Measurements from ENCODE around the gene CBL.

CBL gene

DNA sequence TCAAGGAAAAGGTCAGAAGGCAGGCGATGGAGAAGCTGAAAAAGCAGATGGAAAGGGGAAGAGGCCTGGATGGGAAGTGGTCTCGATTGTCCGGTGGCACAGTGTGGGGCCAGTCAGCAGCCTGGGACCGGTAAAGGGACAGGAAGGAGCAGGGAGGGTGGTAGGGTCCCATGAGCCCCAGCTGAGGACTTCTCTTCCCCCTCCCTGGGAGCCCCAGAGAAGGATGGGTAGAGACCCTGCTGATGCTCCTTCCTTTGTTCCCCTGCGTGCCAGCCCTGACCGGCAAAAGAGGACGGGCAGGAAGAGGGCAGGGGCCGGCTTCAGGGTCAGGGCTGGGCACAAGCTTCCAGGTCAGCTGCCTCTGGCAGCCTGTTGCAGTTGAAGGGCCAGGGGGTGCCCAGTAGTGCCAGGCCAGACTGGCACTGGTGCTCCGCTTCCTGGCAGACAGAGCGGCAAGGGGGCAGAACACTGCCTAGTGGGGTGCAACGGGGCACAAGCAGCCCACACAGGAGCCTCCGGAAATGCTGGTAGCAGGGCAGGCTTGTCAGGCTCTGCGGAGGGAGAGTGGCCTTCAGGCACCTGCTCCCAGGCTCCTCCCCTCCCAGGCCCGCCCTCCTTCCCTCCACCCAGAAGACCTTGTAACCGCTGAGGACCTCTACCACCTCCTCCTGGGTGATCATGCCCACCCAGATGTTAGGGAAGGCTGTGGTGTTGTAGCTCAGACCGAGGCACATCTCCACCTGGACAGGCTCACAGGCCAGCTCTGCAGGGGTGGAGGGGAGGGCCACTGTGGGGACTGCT lies 135.3 kb downstream of the CBL start:
- TF ChIP-seq CEBPB (IDR thresholded peaks at IDR 0.05) (no peak), YY1 (IDR thresholded peaks at IDR 0.05; ENCODE audit: low read depth) (no peak), ZBTB7A (IDR thresholded peaks at IDR 0.05; ENCODE audit: low read depth) (no peak), TEAD4 (IDR thresholded peaks at IDR 0.05) (no peak), CREB1 (IDR thresholded peaks at IDR 0.05; ENCODE audit: low read depth) (no peak), TAF1 (IDR thresholded peaks at IDR 0.05; ENCODE audit: low read depth) (no peak), EP300 (IDR thresholded peaks at IDR 0.05; ENCODE audit: borderline replicate concordance) (no peak), NFIC (IDR thresholded peaks at IDR 0.05) (no peak), RAD21 (IDR thresholded peaks at IDR 0.05; ENCODE audit: low read depth) (no peak), TCF12 (IDR thresholded peaks at IDR 0.05; ENCODE audit: low read depth) (no peak)
- TF ChIP-seq, protein P1, sequence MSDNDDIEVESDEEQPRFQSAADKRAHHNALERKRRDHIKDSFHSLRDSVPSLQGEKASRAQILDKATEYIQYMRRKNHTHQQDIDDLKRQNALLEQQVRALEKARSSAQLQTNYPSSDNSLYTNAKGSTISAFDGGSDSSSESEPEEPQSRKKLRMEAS (IDR thresholded peaks at IDR 0.05), result no peak
- TF ChIP-seq, protein P2, sequence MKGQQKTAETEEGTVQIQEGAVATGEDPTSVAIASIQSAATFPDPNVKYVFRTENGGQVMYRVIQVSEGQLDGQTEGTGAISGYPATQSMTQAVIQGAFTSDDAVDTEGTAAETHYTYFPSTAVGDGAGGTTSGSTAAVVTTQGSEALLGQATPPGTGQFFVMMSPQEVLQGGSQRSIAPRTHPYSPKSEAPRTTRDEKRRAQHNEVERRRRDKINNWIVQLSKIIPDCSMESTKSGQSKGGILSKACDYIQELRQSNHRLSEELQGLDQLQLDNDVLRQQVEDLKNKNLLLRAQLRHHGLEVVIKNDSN (IDR thresholded peaks at IDR 0.05), result no peak

DNA sequence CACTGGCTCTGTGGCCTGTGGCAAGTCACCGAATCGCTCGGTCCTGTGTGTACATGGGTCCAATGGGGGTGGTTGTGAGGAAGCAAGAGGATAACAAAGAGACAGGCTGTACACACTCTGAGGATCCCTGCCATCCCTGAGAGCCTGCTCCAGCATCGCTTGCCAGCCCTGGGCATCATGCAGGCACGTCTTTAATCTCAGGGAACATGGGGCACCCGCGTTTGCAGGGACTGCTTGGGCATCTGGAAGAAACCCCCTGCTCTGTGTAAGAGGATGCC lies 135.8 kb downstream of the CBL start:
- TF ChIP-seq, protein P1 (IDR thresholded peaks at IDR 0.05), result no peak
- TF ChIP-seq, protein P2 (IDR thresholded peaks at IDR 0.05), result no peak
- TF ChIP-seq RAD21 (IDR thresholded peaks at IDR 0.05; ENCODE audit: low read depth), result no peak
- no peak for TF ChIP-seq EGR1 (IDR thresholded peaks at IDR 0.05)
- TF ChIP-seq, protein P3, sequence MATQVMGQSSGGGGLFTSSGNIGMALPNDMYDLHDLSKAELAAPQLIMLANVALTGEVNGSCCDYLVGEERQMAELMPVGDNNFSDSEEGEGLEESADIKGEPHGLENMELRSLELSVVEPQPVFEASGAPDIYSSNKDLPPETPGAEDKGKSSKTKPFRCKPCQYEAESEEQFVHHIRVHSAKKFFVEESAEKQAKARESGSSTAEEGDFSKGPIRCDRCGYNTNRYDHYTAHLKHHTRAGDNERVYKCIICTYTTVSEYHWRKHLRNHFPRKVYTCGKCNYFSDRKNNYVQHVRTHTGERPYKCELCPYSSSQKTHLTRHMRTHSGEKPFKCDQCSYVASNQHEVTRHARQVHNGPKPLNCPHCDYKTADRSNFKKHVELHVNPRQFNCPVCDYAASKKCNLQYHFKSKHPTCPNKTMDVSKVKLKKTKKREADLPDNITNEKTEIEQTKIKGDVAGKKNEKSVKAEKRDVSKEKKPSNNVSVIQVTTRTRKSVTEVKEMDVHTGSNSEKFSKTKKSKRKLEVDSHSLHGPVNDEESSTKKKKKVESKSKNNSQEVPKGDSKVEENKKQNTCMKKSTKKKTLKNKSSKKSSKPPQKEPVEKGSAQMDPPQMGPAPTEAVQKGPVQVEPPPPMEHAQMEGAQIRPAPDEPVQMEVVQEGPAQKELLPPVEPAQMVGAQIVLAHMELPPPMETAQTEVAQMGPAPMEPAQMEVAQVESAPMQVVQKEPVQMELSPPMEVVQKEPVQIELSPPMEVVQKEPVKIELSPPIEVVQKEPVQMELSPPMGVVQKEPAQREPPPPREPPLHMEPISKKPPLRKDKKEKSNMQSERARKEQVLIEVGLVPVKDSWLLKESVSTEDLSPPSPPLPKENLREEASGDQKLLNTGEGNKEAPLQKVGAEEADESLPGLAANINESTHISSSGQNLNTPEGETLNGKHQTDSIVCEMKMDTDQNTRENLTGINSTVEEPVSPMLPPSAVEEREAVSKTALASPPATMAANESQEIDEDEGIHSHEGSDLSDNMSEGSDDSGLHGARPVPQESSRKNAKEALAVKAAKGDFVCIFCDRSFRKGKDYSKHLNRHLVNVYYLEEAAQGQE (IDR thresholded peaks at IDR 0.05; ENCODE audit: low read depth), result no peak
- TF ChIP-seq YY1 (IDR thresholded peaks at IDR 0.05; ENCODE audit: low read depth), result no peak
- no peak for TF ChIP-seq NFIC (IDR thresholded peaks at IDR 0.05)
- TF ChIP-seq TCF12 (IDR thresholded peaks at IDR 0.05; ENCODE audit: low read depth), result no peak
- no peak for TF ChIP-seq FOXM1 (IDR thresholded peaks at IDR 0.05; ENCODE audit: borderline replicate concordance, low read depth)
- no peak for TF ChIP-seq ZBTB7A (IDR thresholded peaks at IDR 0.05; ENCODE audit: low read depth)
- no peak for TF ChIP-seq EP300 (IDR thresholded peaks at IDR 0.05; ENCODE audit: borderline replicate concordance)
- no peak for TF ChIP-seq CREB1 (IDR thresholded peaks at IDR 0.05; ENCODE audit: low read depth)
- no peak for TF ChIP-seq TEAD4 (IDR thresholded peaks at IDR 0.05)
- no peak for TF ChIP-seq TAF1 (IDR thresholded peaks at IDR 0.05; ENCODE audit: low read depth)
- no peak for TF ChIP-seq CEBPB (IDR thresholded peaks at IDR 0.05)

DNA sequence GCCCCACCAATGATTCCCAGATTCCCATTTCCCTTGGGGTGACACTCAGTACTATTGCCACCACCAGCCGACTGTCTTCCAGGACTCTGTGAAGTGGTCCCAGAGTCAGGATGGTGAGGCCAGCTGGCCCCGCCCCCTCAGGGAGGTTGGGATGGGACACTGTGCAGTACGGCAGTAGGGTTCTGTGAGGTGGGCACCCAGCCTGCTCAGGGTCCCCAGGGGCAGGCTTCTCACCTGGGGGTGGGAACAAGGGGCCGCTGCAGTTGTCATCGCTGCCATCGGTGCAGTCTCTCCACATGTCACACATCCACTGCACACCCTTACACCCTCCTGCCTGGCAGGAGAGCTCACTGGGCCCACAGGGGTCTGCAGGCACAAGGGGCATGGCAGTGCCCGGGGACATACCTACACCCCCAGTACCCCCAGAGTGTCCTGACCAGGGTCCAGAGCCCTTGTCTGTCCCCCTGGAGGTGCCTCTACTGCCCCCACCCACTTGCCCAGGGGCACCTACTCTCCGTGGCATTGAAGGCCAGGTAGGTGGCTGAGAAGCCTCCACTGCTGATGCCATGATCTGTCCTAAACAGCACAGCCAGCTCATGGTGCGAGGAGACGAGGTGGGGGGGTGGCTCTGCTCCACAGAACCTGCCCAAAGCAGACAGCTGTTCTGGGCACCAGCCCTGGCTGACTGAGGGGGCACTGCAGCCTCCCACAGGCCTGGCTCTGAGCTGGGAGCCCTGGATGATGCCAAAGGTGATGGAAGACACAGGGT lies 136.4 kb downstream of the CBL start:
- TF ChIP-seq, protein P2 (IDR thresholded peaks at IDR 0.05), result no peak
- TF ChIP-seq EP300 (IDR thresholded peaks at IDR 0.05; ENCODE audit: borderline replicate concordance) (no peak), RAD21 (IDR thresholded peaks at IDR 0.05; ENCODE audit: low read depth) (no peak), EGR1 (IDR thresholded peaks at IDR 0.05) (no peak), TCF12 (IDR thresholded peaks at IDR 0.05; ENCODE audit: low read depth) (no peak), ZBTB7A (IDR thresholded peaks at IDR 0.05; ENCODE audit: low read depth) (no peak), TAF1 (IDR thresholded peaks at IDR 0.05; ENCODE audit: low read depth) (no peak), CEBPB (IDR thresholded peaks at IDR 0.05) (no peak), NFIC (IDR thresholded peaks at IDR 0.05) (no peak), CREB1 (IDR thresholded peaks at IDR 0.05; ENCODE audit: low read depth) (no peak)
- TF ChIP-seq, protein P1 (IDR thresholded peaks at IDR 0.05), result no peak
- TF ChIP-seq, protein P3 (IDR thresholded peaks at IDR 0.05; ENCODE audit: low read depth), result no peak

DNA sequence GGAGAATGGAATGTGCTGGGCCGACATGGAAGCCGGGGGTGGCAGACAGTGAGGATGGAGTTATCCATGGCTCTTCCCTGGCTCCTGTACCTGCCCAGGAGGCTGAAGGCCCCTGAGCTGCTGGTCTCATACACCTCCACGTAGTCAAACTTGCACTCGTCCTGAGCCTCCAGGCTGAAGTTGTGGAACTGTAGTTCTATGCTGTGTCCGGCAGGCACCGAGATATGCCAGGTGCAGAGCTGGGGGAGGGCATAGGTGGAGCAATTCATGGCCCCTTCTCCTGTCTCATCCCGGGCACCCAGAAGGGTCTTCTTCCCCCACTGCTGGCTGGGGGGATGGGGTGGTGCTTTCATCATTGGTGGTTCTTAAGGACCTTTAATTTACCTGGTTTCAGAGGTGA lies 137.6 kb downstream of the CBL start:
- TF ChIP-seq, protein P2 (IDR thresholded peaks at IDR 0.05), result no peak
- TF ChIP-seq CREB1 (IDR thresholded peaks at IDR 0.05; ENCODE audit: low read depth) (no peak), EGR1 (IDR thresholded peaks at IDR 0.05) (no peak)

Data from Ishikawa (cell line).